Measurements from ENCODE around the gene ADCY2.

ADCY2 gene

GRCh38 chr5:7519564-7519963 lies 123.6 kb downstream of the ADCY2 start:
- no peak for ATAC-seq

DNA sequence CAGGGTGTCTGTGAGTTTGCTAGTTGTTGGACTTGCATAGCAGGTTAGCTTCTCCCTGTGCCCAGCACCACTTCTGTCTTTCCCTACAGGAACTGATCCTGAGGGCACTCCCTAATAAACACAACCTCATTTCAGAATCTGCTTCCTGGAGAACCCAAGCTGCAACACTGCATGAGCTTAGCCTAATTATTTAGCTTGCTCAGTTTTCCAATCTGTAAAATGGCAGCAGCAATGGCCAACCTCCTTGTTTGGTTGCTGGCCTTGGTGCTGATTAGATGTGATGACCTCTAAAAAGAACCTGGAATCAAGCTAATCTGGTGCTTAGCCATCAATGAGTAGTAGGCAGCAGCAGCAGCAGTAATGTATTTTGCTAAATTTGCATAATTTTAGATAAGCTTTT lies 133.9 kb downstream of the ADCY2 start:
- no peak for ATAC-seq
- TF ChIP-seq ZNF8 (CRISPR knock-in tag; IDR thresholded peaks at IDR 0.05) = no peak
- no peak for TF ChIP-seq ZNF70 (CRISPR knock-in tag; IDR thresholded peaks at IDR 0.05)
- no peak for TF ChIP-seq ESRRG (CRISPR knock-in tag; IDR thresholded peaks at IDR 0.05)
- TF ChIP-seq CREB5 (CRISPR knock-in tag; IDR thresholded peaks at IDR 0.05; ENCODE audit: low read depth) = no peak
- no peak for TF ChIP-seq TCF4 (CRISPR knock-in tag; IDR thresholded peaks at IDR 0.05; ENCODE audit: borderline replicate concordance)

More at GRCh38 chr5:7519564-7519963, 123.6 kb downstream of the ADCY2 start:
- TF ChIP-seq ZNF565 (CRISPR knock-in tag; conservative IDR thresholded peaks at IDR 0.05; ENCODE audit: low read depth) = no peak

DNA sequence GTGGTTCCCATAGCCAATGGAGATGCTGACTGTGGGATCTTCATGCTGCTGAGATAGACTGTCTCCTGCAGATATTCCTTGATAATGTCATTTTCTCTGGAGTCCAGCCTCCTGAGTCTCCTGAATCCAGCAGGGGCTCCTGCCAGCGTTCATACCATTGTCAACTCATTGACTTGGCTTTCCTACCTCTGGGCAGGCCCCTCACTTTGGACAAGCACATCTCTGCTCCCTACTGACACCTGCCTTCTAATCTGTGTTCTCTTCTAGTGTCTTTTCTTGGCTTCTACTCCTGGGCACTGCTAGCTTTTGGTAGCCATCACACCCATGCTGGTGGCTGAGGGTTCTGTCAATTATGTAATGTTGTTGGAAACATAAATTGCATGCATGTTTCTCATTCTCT lies 138.0 kb downstream of the ADCY2 start:
- no peak for TF ChIP-seq ZFP30 (CRISPR knock-in tag; IDR thresholded peaks at IDR 0.05)
- no peak for TF ChIP-seq ZFP3 (CRISPR knock-in tag; IDR thresholded peaks at IDR 0.05)
- no peak for TF ChIP-seq OSR1 (CRISPR knock-in tag; IDR thresholded peaks at IDR 0.05)
- no peak for TF ChIP-seq RARB (CRISPR knock-in tag; IDR thresholded peaks at IDR 0.05)
- TF ChIP-seq, protein P1, sequence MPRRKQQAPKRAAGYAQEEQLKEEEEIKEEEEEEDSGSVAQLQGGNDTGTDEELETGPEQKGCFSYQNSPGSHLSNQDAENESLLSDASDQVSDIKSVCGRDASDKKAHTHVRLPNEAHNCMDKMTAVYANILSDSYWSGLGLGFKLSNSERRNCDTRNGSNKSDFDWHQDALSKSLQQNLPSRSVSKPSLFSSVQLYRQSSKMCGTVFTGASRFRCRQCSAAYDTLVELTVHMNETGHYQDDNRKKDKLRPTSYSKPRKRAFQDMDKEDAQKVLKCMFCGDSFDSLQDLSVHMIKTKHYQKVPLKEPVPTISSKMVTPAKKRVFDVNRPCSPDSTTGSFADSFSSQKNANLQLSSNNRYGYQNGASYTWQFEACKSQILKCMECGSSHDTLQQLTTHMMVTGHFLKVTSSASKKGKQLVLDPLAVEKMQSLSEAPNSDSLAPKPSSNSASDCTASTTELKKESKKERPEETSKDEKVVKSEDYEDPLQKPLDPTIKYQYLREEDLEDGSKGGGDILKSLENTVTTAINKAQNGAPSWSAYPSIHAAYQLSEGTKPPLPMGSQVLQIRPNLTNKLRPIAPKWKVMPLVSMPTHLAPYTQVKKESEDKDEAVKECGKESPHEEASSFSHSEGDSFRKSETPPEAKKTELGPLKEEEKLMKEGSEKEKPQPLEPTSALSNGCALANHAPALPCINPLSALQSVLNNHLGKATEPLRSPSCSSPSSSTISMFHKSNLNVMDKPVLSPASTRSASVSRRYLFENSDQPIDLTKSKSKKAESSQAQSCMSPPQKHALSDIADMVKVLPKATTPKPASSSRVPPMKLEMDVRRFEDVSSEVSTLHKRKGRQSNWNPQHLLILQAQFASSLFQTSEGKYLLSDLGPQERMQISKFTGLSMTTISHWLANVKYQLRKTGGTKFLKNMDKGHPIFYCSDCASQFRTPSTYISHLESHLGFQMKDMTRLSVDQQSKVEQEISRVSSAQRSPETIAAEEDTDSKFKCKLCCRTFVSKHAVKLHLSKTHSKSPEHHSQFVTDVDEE (CRISPR knock-in tag; IDR thresholded peaks at IDR 0.05) = no peak
- no peak for TF ChIP-seq GLIS3 (CRISPR knock-in tag; IDR thresholded peaks at IDR 0.05)
- TF ChIP-seq SNAI2 (CRISPR knock-in tag; IDR thresholded peaks at IDR 0.05) = no peak
- TF ChIP-seq ZC3H10 (CRISPR knock-in tag; IDR thresholded peaks at IDR 0.05) = no peak
- TF ChIP-seq TOX (CRISPR knock-in tag; IDR thresholded peaks at IDR 0.05; ENCODE audit: borderline replicate concordance) = no peak
- no peak for TF ChIP-seq BACH2 (CRISPR knock-in tag; IDR thresholded peaks at IDR 0.05; ENCODE audit: borderline replicate concordance)
- TF ChIP-seq, protein P2, sequence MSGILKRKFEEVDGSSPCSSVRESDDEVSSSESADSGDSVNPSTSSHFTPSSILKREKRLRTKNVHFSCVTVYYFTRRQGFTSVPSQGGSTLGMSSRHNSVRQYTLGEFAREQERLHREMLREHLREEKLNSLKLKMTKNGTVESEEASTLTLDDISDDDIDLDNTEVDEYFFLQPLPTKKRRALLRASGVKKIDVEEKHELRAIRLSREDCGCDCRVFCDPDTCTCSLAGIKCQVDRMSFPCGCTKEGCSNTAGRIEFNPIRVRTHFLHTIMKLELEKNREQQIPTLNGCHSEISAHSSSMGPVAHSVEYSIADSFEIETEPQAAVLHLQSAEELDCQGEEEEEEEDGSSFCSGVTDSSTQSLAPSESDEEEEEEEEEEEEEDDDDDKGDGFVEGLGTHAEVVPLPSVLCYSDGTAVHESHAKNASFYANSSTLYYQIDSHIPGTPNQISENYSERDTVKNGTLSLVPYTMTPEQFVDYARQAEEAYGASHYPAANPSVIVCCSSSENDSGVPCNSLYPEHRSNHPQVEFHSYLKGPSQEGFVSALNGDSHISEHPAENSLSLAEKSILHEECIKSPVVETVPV (CRISPR knock-in tag; IDR thresholded peaks at IDR 0.05) = no peak
- TF ChIP-seq TCF4 (CRISPR knock-in tag; IDR thresholded peaks at IDR 0.05; ENCODE audit: borderline replicate concordance) = no peak
- TF ChIP-seq CREB5 (CRISPR knock-in tag; IDR thresholded peaks at IDR 0.05; ENCODE audit: low read depth) = no peak
- no peak for TF ChIP-seq ZNF70 (CRISPR knock-in tag; IDR thresholded peaks at IDR 0.05)
- no peak for TF ChIP-seq ARNTL (CRISPR knock-in tag; IDR thresholded peaks at IDR 0.05; ENCODE audit: borderline replicate concordance, low read depth)

GRCh38 chr5:7534505-7534904 lies 138.6 kb downstream of the ADCY2 start:
- TF ChIP-seq TCF4 (CRISPR knock-in tag; IDR thresholded peaks at IDR 0.05; ENCODE audit: borderline replicate concordance) (no peak), ESRRG (CRISPR knock-in tag; IDR thresholded peaks at IDR 0.05) (no peak), ARNTL (CRISPR knock-in tag; IDR thresholded peaks at IDR 0.05; ENCODE audit: borderline replicate concordance, low read depth) (no peak), RARB (CRISPR knock-in tag; IDR thresholded peaks at IDR 0.05) (no peak)
- ATAC-seq = no peak

More for the DNA sequence above, 138.0 kb downstream of the ADCY2 start:
- no peak for ATAC-seq

GRCh38 chr5:7537573-7537972 lies 141.6 kb downstream of the ADCY2 start:
- ATAC-seq = no peak
- TF ChIP-seq, protein P2 (CRISPR knock-in tag; IDR thresholded peaks at IDR 0.05) = no peak
- no peak for TF ChIP-seq ZFP30 (CRISPR knock-in tag; IDR thresholded peaks at IDR 0.05)
- TF ChIP-seq BACH2 (CRISPR knock-in tag; IDR thresholded peaks at IDR 0.05; ENCODE audit: borderline replicate concordance) = no peak
- TF ChIP-seq CREB5 (CRISPR knock-in tag; IDR thresholded peaks at IDR 0.05; ENCODE audit: low read depth) = no peak
- no peak for TF ChIP-seq POU6F1 (CRISPR knock-in tag; IDR thresholded peaks at IDR 0.05; ENCODE audit: borderline replicate concordance, low read depth)
- TF ChIP-seq CSDC2 (CRISPR knock-in tag; IDR thresholded peaks at IDR 0.05) = no peak
- TF ChIP-seq ZNF70 (CRISPR knock-in tag; IDR thresholded peaks at IDR 0.05) = no peak

Data from SK-N-SH treated with all-trans-retinoic acid at 6 μM for 48 hours (cell line).